ENCODE data around the gene CRYGB.
"Not testable (repeated sequence)": the region's sequence is repeated elsewhere in the genome, so short reads cannot be mapped to it uniquely, and the experiment has no call there.

Gene CRYGB

GRCh38 chr2:208099682-208100470, 46.1 kb downstream of the CRYGB start:
- TF ChIP-seq LEF1 (IDR thresholded peaks at IDR 0.05; ENCODE audit: borderline replicate concordance) (no peak), FOXM1 (IDR thresholded peaks at IDR 0.05; ENCODE audit: borderline replicate concordance) (no peak), ARNT (IDR thresholded peaks at IDR 0.05) (no peak), CTBP1 (IDR thresholded peaks at IDR 0.05; ENCODE audit: borderline replicate concordance) (no peak), FOXA1 (IDR thresholded peaks at IDR 0.05) (no peak), TARDBP (IDR thresholded peaks at IDR 0.05) (no peak), L3MBTL2 (conservative IDR thresholded peaks at IDR 0.05) (no peak), FOXK2 (IDR thresholded peaks at IDR 0.05) (no peak), ELF4 (IDR thresholded peaks at IDR 0.05) (no peak), SUZ12 (IDR thresholded peaks at IDR 0.05) (no peak), PKNOX1 (IDR thresholded peaks at IDR 0.05) (no peak), HDGF (IDR thresholded peaks at IDR 0.05; ENCODE audit: borderline replicate concordance) (no peak)
- ChIA-PET POLR2A (no interaction called here), CTCF (no interaction called here)
- DNase-seq (ENCODE audit: extremely low spot score), result no peak

GRCh38 chr2:208098701-208099100, 47.3 kb downstream of the CRYGB start:
- CTCF ChIA-PET; POLR2A ChIA-PET; DNase-seq (ENCODE audit: extremely low spot score): not testable (repeated sequence)

GRCh38 chr2:208098267-208098666, 47.7 kb downstream of the CRYGB start:
- no peak for DNase-seq (ENCODE audit: extremely low spot score)
- CTCF ChIA-PET, result no interaction called here
- POLR2A ChIA-PET, result no interaction called here
- no peak for TF ChIP-seq ARNT (IDR thresholded peaks at IDR 0.05)
- no peak for TF ChIP-seq SUZ12 (IDR thresholded peaks at IDR 0.05)
- TF ChIP-seq TARDBP (IDR thresholded peaks at IDR 0.05), result no peak
- no peak for TF ChIP-seq NFRKB (IDR thresholded peaks at IDR 0.05)
- TF ChIP-seq FOXM1 (IDR thresholded peaks at IDR 0.05; ENCODE audit: borderline replicate concordance), result no peak
- TF ChIP-seq HDGF (IDR thresholded peaks at IDR 0.05; ENCODE audit: borderline replicate concordance), result no peak
- TF ChIP-seq ZNF384 (IDR thresholded peaks at IDR 0.05), result no peak
- no peak for TF ChIP-seq FOXK2 (IDR thresholded peaks at IDR 0.05)
- TF ChIP-seq CTBP1 (IDR thresholded peaks at IDR 0.05; ENCODE audit: borderline replicate concordance), result no peak
- no peak for TF ChIP-seq BHLHE40 (IDR thresholded peaks at IDR 0.05; ENCODE audit: borderline replicate concordance)
- TF ChIP-seq ELF4 (IDR thresholded peaks at IDR 0.05), result no peak
- TF ChIP-seq FOXA1 (IDR thresholded peaks at IDR 0.05), result no peak
- TF ChIP-seq PKNOX1 (IDR thresholded peaks at IDR 0.05), result no peak
- no peak for TF ChIP-seq SP1 (IDR thresholded peaks at IDR 0.05)
- no peak for TF ChIP-seq L3MBTL2 (conservative IDR thresholded peaks at IDR 0.05)
- no peak for TF ChIP-seq LEF1 (IDR thresholded peaks at IDR 0.05; ENCODE audit: borderline replicate concordance)

GRCh38 chr2:208097801-208098200, 48.2 kb downstream of the CRYGB start:
- ChIA-PET CTCF (no interaction called here), POLR2A (no interaction called here)
- DNase-seq (ENCODE audit: extremely low spot score), result no peak
- TF ChIP-seq SUZ12 (IDR thresholded peaks at IDR 0.05), result no peak
- TF ChIP-seq TARDBP (IDR thresholded peaks at IDR 0.05), result no peak
- no peak for TF ChIP-seq L3MBTL2 (conservative IDR thresholded peaks at IDR 0.05)
- no peak for TF ChIP-seq FOXM1 (IDR thresholded peaks at IDR 0.05; ENCODE audit: borderline replicate concordance)
- no peak for TF ChIP-seq HDGF (IDR thresholded peaks at IDR 0.05; ENCODE audit: borderline replicate concordance)
- no peak for TF ChIP-seq CTBP1 (IDR thresholded peaks at IDR 0.05; ENCODE audit: borderline replicate concordance)
- TF ChIP-seq ARNT (IDR thresholded peaks at IDR 0.05), result no peak

DNA sequence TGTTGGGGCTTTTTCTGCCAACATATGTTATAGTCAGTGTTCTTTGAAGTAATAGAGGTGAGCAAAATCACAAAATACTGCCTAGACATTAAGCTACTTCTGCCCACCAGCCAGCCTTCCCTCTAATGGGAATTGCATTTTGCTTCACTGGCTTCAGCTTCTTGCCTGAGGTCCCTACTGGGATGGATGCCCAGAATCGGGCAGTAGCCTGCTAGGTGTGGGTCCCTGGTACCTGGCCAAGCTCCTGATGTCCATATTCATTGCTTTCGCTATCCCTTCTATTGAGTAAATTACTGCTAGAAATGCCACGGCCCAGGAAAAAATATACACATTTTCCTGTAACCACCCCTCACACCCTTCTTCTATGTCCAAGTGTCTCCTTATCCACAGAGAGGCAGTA, 48.6 kb downstream of the CRYGB start:
- POLR2A ChIA-PET, result no interaction called here
- CTCF ChIA-PET, result no interaction called here
- TF ChIP-seq ZNF384 (IDR thresholded peaks at IDR 0.05), result no peak
- TF ChIP-seq LEF1 (IDR thresholded peaks at IDR 0.05; ENCODE audit: borderline replicate concordance), result no peak
- no peak for TF ChIP-seq NFRKB (IDR thresholded peaks at IDR 0.05)
- no peak for DNase-seq (ENCODE audit: extremely low spot score)

DNA sequence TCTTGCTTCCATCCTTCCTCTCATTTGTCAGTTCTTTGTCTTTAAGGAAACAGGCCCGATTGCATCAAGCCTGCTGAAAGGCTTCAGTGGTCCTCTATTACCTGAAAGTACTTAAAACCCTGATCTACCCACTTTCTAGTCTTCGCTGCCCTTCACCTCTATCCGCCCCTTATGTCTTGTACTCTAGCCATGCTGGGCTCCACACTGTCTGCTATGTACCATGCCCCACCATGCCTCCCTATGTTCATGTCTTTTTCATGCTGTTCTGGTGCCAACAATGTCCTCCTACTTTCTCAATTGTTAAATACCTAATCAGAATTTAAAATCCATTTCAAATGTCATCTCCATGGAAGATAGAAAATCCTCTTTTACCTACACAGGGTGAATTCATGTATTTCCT, 49.9 kb downstream of the CRYGB start:
- CTCF ChIA-PET, result interaction anchor here (0.5 kb wide), 1 partner anchor 77 kb away, joined by 8 read pairs; no protein-coding TSS in a partner anchor
- POLR2A ChIA-PET, result no interaction called here
- DNase-seq (ENCODE audit: extremely low spot score), result no peak
- no peak for TF ChIP-seq FOXM1 (IDR thresholded peaks at IDR 0.05; ENCODE audit: borderline replicate concordance)
- TF ChIP-seq ZNF384 (IDR thresholded peaks at IDR 0.05), result no peak
- TF ChIP-seq L3MBTL2 (conservative IDR thresholded peaks at IDR 0.05), result no peak
- no peak for TF ChIP-seq LEF1 (IDR thresholded peaks at IDR 0.05; ENCODE audit: borderline replicate concordance)
- TF ChIP-seq ARNT (IDR thresholded peaks at IDR 0.05), result no peak
- TF ChIP-seq TARDBP (IDR thresholded peaks at IDR 0.05), result no peak

GRCh38 chr2:208093128-208093527, 52.8 kb downstream of the CRYGB start:
- POLR2A ChIA-PET, result no interaction called here
- DNase-seq (ENCODE audit: extremely low spot score), result no peak
- CTCF ChIA-PET, result no interaction called here
- TF ChIP-seq ELF4 (IDR thresholded peaks at IDR 0.05), result no peak
- no peak for TF ChIP-seq HDGF (IDR thresholded peaks at IDR 0.05; ENCODE audit: borderline replicate concordance)
- no peak for TF ChIP-seq ARNT (IDR thresholded peaks at IDR 0.05)
- TF ChIP-seq FOXM1 (IDR thresholded peaks at IDR 0.05; ENCODE audit: borderline replicate concordance), result no peak
- no peak for TF ChIP-seq SUZ12 (IDR thresholded peaks at IDR 0.05)
- TF ChIP-seq FOXA1 (IDR thresholded peaks at IDR 0.05), result no peak
- no peak for TF ChIP-seq L3MBTL2 (conservative IDR thresholded peaks at IDR 0.05)
- TF ChIP-seq FOXK2 (IDR thresholded peaks at IDR 0.05), result no peak
- no peak for TF ChIP-seq TARDBP (IDR thresholded peaks at IDR 0.05)

All from HEK293T (cell line).